SJSA1 (cell line): ENCODE results near the gene RPL14. TPM values are rescaled to one million over a fixed set of nuclear protein-coding genes. Genes with fewer than 3 reads are reported as not detected.

Experiments used
- DNase-seq, 2 experiments: peaks; one replicate each; pipeline ENCODE4 v3.0.0-alpha.2; 2015 to 2020; ENCODE audit warnings: low spot score in 2 of 2, low read depth in 1 of 2
- H3K27ac ChIP-seq: fragments of 250-450 bp; sonication (Bioruptor Pico); 2 replicates; pipeline ENCODE4 v1.5.1; 2020; ENCODE audit warnings: mild to moderate bottlenecking, moderate library complexity
- H3K27me3 ChIP-seq: fragments of 250-450 bp; sonication (Bioruptor Pico); replicated peaks from 2 replicates; pipeline ENCODE4 v1.5.1; 2020; ENCODE audit warnings: mild to moderate bottlenecking, moderate library complexity
- H3K36me3 ChIP-seq: fragments of 250-450 bp; sonication (Bioruptor Pico); 2 replicates; pipeline ENCODE4 v1.5.1; 2020; ENCODE audit warnings: mild to moderate bottlenecking
- H3K4me1 ChIP-seq: fragments of 250-450 bp; sonication (Bioruptor Pico); replicated peaks from 2 replicates; pipeline ENCODE4 v1.6.1; 2021; ENCODE audit warnings: mild to moderate bottlenecking
- H3K4me3 ChIP-seq: fragments of 250-450 bp; sonication (Bioruptor Pico); 2 replicates; pipeline ENCODE4 v1.5.1; 2020; ENCODE audit warnings: mild to moderate bottlenecking
- H3K9me3 ChIP-seq: fragments of 250-450 bp; sonication (Bioruptor Pico); replicated peaks from 2 replicates; pipeline ENCODE4 v1.5.1; 2020; ENCODE audit warnings: mild to moderate bottlenecking
- total RNA-seq: library from RNA; depleted of rRNA; stranded (reverse); fragments of >200 nt; shearing (Covaris generic); gene quantifications from 2 replicates; pipeline ENCODE4 v1.2.3, GENCODE V29; 2014

The RPL14 gene
- total RNA-seq, 1 experiment from 2014 or later: 303 TPM

DNA sequence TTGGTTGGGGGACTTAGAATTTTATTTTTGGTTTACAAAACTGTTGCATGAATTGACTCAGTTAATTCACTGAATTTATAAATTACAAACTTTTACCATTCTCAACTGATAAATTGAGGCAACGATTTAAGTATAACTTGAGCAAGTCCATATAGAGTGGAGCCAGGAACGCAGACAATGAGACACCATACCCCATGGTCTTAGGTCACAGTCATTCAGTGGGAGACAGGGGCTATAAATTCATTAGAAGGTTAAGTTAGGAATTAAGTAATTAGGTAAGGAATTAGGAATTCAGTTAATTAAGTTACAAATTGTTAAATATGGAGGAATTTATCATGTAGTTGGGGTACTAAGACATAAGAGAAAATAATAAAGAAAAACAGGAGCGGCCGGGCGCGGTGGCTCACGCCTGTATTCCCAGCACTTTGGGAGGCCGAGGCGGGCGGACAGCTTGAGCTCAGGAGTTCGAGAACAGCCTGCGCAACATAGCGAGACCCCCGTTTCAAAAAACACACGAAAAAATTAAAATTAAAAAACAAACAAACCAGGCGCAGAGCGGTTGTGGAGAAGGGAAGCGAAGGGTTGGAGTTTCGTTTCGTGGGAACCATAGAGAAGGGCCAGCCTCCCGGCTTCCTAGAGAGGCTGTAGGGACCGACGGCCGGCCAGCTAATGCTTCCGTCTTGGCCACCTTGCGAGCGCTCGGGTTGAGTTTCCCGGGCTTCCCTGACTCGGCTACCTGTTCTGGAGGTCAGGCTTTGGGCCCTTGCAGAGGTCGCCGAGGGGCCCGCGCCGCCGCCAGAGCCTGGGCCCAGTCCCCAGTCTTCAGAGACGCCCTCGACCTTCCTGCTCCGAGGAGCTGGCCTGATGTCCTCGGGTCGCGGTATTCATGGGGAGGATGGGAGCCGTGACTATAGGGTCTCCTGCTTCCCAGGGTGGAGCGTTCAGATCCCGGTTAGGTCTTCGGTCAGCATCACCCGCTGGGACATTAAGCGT is 19.6 kb downstream of the RPL14 start, which contains the start of gene ZNF619:
Gene ZNF619, plus strand, starts transcription at position 645 of the 993 bp plus-strand sequence. CDS start 858 bp downstream, outside the sequence.
- peak within 1 kb of the TSS; percentile 67 for H3K4me3 ChIP-seq
- H3K27me3 ChIP-seq: no peaks in the 10 kb centered on the region
- peaks cover 6% of the 10 kb centered on the region; the same call in 1 of the 2 replicates for H3K4me1 ChIP-seq
- no peaks in the 10 kb centered on the region for H3K9me3 ChIP-seq
- peak within 1 kb of the TSS; percentile 60 for H3K27ac ChIP-seq
- peak; percentile 59 to 74 for DNase-seq
- 0 out of 2 replicates have a peak, but pooled peaks cover 6% of the 10 kb centered on the region for H3K36me3 ChIP-seq

DNA sequence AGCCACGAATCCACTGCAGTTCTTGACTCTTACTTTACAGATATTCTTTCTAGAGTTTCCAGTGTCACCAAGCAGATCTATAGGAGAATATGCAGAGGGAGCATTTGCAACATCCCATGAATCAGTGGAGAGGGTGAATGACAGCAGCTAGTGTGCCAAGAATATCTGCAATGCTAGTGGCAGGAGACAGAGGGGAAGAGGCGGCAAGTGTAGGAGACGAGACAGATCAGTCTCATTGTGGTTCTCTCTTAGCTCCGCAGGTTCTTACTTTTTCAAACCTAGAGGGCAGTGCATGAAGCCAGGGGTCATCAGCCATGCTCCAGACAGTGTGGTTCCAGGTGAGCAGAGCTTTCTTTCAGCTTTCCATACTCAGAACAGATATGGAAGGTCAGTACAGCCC is 20.5 kb downstream of the RPL14 start:
- no peak for DNase-seq
- H3K27ac ChIP-seq: no peak overlapping the region

DNA sequence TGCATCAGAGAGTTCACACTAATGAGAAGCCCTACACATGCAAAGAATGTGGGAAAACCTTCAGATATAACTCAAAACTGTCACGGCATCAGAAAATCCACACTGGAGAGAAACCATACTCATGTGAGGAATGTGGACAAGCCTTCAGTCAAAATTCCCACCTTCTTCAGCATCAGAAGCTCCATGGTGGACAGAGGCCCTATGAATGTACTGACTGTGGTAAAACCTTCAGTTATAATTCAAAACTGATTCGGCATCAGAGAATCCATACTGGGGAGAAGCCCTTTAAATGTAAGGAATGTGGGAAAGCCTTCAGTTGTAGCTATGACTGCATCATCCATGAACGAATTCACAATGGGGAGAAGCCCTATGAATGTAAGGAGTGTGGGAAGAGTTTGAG is 30.0 kb downstream of the RPL14 start:
- H3K27ac ChIP-seq: no peak overlapping the region
- no peaks in the 10 kb centered on the region for H3K27me3 ChIP-seq
- no peak for DNase-seq
- H3K36me3 ChIP-seq: peaks cover 16% of the 10 kb centered on the region
- H3K4me1 ChIP-seq: no peaks in the 10 kb centered on the region
- H3K4me3 ChIP-seq: no peak overlapping the region
- peaks cover 5% of the 10 kb centered on the region; the same call in 1 of the 2 replicates for H3K9me3 ChIP-seq

More for the DNA sequence above, 20.5 kb downstream of the RPL14 start:
- Histone ChIP-seq H3K9me3 (no peaks in the 10 kb centered on the region), H3K36me3 (0 out of 2 replicates have a peak, but pooled peaks cover 6% of the 10 kb centered on the region), H3K4me3 (peak overlapping the region; percentile 67), H3K27me3 (no peaks in the 10 kb centered on the region), H3K4me1 (peaks cover 6% of the 10 kb centered on the region; the same call in 1 of the 2 replicates)

DNA sequence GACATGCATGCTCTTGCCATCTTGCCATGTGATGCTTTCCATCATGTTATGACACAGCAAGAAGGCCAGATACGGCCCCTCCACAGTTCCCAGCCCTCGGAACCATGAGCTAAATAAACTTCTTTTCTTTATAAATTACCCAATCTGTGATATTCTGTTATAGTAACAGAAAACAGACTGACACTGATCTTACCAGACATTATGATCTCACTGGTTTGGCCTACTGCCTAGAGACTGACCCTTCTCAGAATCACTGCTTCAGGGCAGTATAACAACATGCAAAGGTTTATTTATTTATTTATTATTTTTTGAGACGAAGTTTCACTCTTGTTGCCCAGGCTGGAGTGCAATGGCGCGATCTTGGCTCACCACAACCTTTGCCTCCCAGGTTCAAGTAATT is 33.8 kb downstream of the RPL14 start:
- Histone ChIP-seq H3K4me3 (no peak overlapping the region), H3K27me3 (no peaks in the 10 kb centered on the region), H3K4me1 (no peaks in the 10 kb centered on the region), H3K27ac (no peak overlapping the region), H3K36me3 (peaks cover 14% of the 10 kb centered on the region), H3K9me3 (peaks cover 5% of the 10 kb centered on the region; the same call in 1 of the 2 replicates)
- DNase-seq: no peak

DNA sequence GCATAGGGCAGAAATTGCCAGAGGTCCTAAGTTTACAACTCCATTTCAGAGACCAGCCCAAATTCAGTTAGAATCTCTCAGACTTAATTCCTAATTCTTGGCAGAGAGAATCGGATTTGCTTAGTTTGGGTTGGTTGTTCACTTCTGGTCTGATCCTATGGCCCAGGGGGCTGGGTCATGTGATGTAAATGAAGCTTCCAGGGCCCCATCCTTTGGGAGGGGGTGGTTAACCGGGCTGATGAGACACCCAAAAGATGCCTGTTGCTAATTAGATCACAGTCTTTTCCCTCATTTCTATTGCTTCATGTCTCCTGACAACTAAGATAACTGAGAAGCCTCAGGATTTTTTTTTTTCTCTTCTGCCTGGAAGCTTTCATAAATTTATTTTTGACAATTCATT is 37.6 kb downstream of the RPL14 start:
- Histone ChIP-seq H3K4me1 (no peaks in the 10 kb centered on the region), H3K27ac (no peak overlapping the region), H3K36me3 (no peaks in the 10 kb centered on the region), H3K9me3 (no peaks in the 10 kb centered on the region), H3K27me3 (no peaks in the 10 kb centered on the region), H3K4me3 (no peak overlapping the region)
- DNase-seq: no peak

DNA sequence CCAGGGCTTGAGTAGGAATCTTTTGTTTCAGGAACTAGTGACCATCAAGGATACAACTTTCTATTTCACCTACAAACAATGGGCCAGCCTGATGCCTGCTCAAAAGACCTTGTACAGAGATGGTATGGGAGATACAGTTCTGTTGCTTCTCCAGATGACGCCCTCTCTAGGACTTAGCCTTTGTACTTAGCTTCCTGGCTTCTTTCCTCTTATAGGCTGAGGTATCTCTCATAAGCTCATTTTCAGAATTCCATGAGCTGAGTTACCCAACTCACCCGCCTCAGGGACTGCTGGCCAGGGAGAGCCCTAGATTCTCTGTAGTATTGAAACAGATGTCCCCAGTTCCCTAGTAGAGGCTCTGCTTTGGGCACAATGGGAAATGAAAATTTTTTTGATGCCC is 40.1 kb downstream of the RPL14 start:
- H3K27me3 ChIP-seq: no peaks in the 10 kb centered on the region
- no peak overlapping the region for H3K27ac ChIP-seq
- H3K36me3 ChIP-seq: no peaks in the 10 kb centered on the region
- DNase-seq: no peak
- no peaks in the 10 kb centered on the region for H3K9me3 ChIP-seq
- no peak overlapping the region for H3K4me3 ChIP-seq
- H3K4me1 ChIP-seq: no peaks in the 10 kb centered on the region

DNA sequence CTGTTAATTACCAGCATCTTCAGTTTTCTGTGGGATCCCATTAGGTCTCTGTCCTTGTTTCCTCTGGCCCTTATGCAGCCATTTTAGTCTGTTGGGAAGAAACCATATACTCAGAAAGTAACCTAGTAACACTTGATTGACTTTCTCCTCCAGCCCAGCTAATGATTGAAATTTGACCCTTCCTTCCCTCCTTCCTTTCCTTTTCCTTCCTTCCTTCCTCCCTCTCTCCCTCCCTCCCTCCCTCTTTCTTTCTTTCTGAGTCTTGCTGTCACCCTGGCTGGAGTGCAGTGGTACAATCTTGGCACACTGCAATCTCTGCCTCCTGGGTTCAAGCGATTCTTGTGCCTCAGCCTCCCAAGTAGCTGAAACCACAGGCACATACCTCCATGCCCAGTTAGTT is 42.8 kb downstream of the RPL14 start:
- Histone ChIP-seq H3K4me1 (peaks cover 8% of the 10 kb centered on the region), H3K27me3 (no peaks in the 10 kb centered on the region), H3K4me3 (no peak overlapping the region), H3K36me3 (no peaks in the 10 kb centered on the region), H3K27ac (no peak overlapping the region), H3K9me3 (no peaks in the 10 kb centered on the region)
- DNase-seq: no peak

DNA sequence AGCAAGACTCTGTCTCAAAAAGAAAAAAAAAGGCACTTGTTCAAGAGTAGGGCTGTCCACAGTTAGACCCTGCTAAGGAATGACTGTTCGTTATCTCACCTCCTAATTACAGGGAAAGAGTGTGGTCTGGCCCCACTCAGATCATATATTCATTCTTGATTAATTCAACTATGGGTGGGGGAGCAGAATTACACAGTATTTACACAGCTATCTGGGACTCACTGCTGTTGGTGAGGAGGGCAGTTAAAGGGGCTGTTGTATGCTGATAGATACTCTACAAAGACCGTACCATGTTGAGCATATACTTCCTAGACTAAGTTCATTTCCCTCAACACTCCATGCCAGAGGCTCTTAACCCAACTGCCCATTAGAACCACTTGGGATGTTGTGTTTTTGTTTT is 44.9 kb downstream of the RPL14 start:
- Histone ChIP-seq H3K4me1 (peaks cover 20% of the 10 kb centered on the region), H3K27ac (no peak overlapping the region), H3K9me3 (no peaks in the 10 kb centered on the region), H3K27me3 (no peaks in the 10 kb centered on the region), H3K36me3 (no peaks in the 10 kb centered on the region), H3K4me3 (no peak overlapping the region)
- no peak for DNase-seq

DNA sequence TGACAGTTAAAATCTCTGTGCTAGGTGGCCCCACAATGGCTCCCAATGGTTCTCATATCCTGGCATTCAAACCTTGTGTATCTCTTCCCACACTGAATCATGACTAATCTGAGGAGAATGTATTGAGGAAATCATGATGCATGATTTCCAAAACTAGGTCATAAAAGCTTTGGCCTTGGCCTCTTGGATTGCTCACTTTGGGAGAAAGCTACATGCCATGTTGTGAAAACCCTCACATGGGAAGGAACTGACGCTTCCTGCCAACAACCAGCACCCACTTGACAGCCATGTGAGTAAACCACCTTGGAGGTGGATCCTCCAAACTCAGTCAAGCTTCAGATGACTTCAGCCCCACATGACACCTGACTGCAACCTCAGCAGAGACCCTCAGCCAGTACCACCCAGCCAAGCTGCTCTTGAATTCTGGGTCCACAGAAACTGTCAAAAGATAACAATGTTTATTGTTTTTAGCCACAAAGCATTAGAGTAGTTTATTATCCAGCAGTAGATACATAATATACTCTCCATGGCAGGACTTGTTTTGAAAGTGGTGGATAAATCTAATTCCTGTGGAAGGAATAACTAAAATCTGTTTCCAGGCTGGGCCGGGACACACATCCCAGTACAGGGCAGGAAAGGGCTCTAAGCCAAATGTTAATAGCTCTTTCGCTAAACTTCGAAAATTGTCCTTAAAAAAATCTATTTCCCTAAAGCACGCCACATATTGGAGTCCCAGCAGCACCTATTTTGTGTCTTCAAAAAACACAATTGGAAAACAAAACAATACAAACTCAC is 47.7 kb downstream of the RPL14 start:
- Histone ChIP-seq H3K9me3 (no peaks in the 10 kb centered on the region), H3K4me3 (no peak overlapping the region), H3K36me3 (no peaks in the 10 kb centered on the region), H3K27ac (peak overlapping the region; percentile 84), H3K27me3 (no peaks in the 10 kb centered on the region), H3K4me1 (peaks cover 20% of the 10 kb centered on the region)
- DNase-seq: peak; percentile 71 to 81

DNA sequence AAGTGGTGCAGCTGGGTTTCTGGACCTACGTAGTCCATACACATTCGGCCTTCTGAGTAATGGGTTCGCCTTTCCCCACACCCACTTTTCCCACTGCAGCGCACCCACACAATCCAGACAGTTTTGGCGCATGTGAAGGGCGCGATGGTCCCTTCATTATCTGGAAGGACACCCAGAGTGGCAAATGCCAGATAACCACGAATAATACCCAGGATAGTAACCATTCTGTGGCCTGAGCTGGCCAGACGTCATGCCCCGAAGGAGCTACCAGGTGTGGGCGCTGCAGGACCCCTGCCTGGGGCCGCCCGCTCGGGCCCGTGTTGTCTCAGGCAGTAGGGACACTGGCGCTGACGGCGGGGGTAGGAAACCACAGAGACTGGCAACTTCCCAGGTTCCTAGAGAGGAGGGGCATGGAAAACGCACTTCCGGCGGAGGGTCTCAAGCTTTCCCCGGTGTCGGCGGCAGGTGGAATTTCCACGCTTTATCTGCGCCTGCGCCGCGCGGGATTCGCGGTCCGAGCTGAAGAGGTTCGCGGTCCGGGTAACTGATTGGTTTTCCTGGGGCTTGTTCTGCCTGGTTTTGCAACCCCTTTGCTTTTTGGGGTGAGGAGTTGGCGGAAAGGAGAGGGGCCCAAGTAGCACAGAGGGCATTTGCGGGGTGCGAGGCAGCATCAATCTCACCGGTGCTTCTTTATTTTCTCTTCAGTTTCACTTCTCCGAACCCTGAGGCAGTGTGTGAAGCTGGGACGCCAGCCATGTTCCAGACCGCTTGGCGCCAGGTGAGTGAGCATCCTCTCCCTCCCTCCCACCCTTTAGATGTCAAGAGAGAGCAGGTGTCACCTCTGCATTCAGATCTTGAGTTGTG is 48.7 kb downstream of the RPL14 start, which contains the start of gene ZNF620:
Gene ZNF620, plus strand, starts transcription at position 441 of the 864 bp plus-strand sequence. Its CDS starts 314 bp downstream, at position 755.
- Histone ChIP-seq H3K4me3 (peak within 1 kb of the TSS; percentile 51), H3K27ac (peak within 1 kb of the TSS; percentile 84), H3K27me3 (no peaks in the 10 kb centered on the region), H3K9me3 (no peaks in the 10 kb centered on the region), H3K4me1 (peaks cover 20% of the 10 kb centered on the region), H3K36me3 (no peaks in the 10 kb centered on the region)
- DNase-seq: peak; percentile 62 to 68

DNA sequence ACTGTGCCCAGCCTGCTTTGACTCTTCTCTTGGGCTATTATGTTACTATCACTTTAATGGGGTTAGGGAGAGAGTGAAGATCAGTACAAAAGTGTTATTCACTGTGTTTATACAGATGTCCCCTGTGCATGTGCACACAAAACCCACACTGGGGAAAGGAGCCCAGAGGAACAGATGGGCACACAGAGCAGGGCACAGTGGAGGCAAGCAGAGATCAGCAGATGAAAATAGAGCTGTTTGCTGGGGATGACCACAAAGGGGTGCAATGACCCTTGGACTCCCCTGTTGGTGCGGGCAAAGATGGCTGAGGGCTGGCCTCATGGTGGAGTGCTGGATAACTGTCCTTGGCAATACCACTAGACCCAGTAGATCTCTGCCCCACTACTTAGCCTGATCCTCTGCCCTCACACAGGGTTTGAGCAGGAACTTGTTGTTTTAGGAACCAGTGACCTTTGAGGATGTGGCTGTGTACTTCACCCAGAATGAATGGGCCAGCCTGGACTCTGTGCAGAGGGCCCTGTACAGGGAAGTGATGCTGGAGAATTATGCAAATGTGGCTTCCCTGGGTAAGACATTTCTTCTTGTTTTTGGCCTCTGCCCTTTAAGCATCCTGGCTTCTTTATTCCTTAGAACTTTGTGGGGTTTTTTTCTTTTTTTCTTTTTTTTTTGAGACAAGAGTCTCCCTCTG is 54.0 kb downstream of the RPL14 start:
- Histone ChIP-seq H3K4me3 (no peak overlapping the region), H3K36me3 (no peaks in the 10 kb centered on the region), H3K9me3 (no peaks in the 10 kb centered on the region), H3K27ac (no peak overlapping the region), H3K27me3 (no peaks in the 10 kb centered on the region), H3K4me1 (0 out of 2 replicates have a peak, but pooled peaks cover 4% of the 10 kb centered on the region)
- DNase-seq: no peak

DNA sequence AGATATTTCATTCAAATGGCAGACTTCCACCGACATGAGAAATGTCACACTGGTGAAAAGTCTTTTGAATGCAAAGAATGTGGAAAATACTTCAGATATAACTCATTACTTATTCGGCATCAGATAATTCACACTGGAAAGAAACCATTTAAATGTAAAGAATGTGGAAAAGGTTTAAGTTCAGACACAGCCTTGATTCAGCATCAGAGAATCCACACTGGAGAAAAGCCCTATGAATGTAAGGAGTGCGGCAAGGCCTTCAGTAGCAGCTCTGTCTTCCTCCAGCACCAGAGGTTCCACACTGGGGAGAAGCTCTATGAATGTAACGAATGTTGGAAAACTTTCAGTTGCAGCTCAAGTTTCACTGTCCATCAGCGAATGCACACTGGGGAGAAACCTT is 59.1 kb downstream of the RPL14 start:
- no peaks in the 10 kb centered on the region for H3K4me1 ChIP-seq
- no peak for DNase-seq
- no peaks in the 10 kb centered on the region for H3K9me3 ChIP-seq
- H3K36me3 ChIP-seq: 0 out of 2 replicates have a peak, but pooled peaks cover 5% of the 10 kb centered on the region
- H3K4me3 ChIP-seq: no peak overlapping the region
- H3K27ac ChIP-seq: no peak overlapping the region
- H3K27me3 ChIP-seq: no peaks in the 10 kb centered on the region
